Mucosa of descending colon (tissue), 3 donors: ENCODE measurements around the gene RGS9BP. TPM values are rescaled to one million over a fixed set of nuclear protein-coding genes. Genes with fewer than 3 reads are reported as not detected.

Source experiments
- ATAC-seq: fragments of 200-7000 bp; cut with Tn5 transposase; one replicate; pipeline ENCODE4 v1.9.1; 2020; ENCODE audit warnings: mild to moderate bottlenecking, moderate library complexity
- DNase-seq, 3 donors: peaks; one replicate each; pipeline ENCODE4 v3.0.0-alpha.2; 2020
- H3K36me3 ChIP-seq: fragments of 200-600 bp; one replicate; pipeline ENCODE4 v1.8.0; 2021; ENCODE audit warnings: low read depth, mild to moderate bottlenecking
- H3K4me1 ChIP-seq: fragments of 200-600 bp; one replicate; pipeline ENCODE4 v1.8.0; 2021; ENCODE audit warnings: low read depth, mild to moderate bottlenecking
- H3K4me3 ChIP-seq: fragments of 200-600 bp; one replicate; pipeline ENCODE4 v1.8.0; 2021; ENCODE audit warnings: mild to moderate bottlenecking
- H3K9me3 ChIP-seq: fragments of 200-600 bp; one replicate; pipeline ENCODE4 v1.8.0; 2021; ENCODE audit warnings: mild to moderate bottlenecking
- intact Hi-C, 2 donors: fragments of 100-400 bp; cut with DNase I in 1 of 2; cut with micrococcal nuclease in 1 of 2; formaldehyde crosslinking; loops; one replicate each; pipeline versions ENCODE4 v1.11.0 to v1.11.1; 2022; cut with DNase I, micrococcal nuclease
- total RNA-seq, 3 donors: library from RNA; stranded (reverse); fragmentation: NEBNext Ultra II Directional in 2 of 3; extraction: Animal tissue kit (Norgen Biotek cat#: 25700) in 2 of 3; gene quantifications; one replicate each; pipeline versions ENCODE4 v1.2.1 to v1.2.4, GENCODE V29; 2021 to 2023
- TF ChIP-seq, protein P1 (sequence below): fragments of 200-600 bp; IDR thresholded peaks from one replicate; pipeline ENCODE4 v1.8.0; 2022; ENCODE audit warnings: antibody characterized with exemption, mild to moderate bottlenecking
- donor health status: DM: no; HTN: no; CAD: no; lungs with moderate emphysema.
- donor health status: DM: no; HTN: no; CAD: no.
- donor health status: DM: no; HTN: yes; CAD: no.

Gene RGS9BP
- total RNA-seq, 3 donors from 2014 or later: 0.17 to 0.79 TPM; not detected in 1

DNA sequence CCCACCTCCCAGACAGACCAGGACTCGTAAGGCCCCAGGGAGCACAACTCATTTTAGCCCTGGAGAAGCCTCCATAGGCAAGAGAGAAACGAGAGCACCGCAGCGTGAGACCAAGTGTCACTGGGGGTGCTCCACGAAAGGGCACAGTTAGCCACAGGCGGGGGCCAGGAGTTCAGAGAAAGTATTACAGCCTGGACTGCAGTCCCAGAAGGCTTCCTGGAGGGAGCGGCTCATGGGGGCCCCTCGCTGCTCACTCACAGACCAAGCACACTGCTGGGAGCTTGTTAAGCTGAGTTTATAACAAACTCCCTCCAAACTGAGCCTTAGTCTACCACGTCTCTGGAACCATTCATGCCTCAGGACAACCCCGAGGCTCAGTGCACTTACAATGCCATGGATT lies 17.1 kb upstream of the RGS9BP start:
- Histone ChIP-seq H3K4me1 (no peaks in the 10 kb centered on the region), H3K36me3 (no peaks in the 10 kb centered on the region), H3K4me3 (no peak overlapping the region), H3K9me3 (no peaks in the 10 kb centered on the region)
- ATAC-seq (no peak), DNase-seq (no peak)
- intact Hi-C loops: no loop called here
- TF ChIP-seq, protein P1, sequence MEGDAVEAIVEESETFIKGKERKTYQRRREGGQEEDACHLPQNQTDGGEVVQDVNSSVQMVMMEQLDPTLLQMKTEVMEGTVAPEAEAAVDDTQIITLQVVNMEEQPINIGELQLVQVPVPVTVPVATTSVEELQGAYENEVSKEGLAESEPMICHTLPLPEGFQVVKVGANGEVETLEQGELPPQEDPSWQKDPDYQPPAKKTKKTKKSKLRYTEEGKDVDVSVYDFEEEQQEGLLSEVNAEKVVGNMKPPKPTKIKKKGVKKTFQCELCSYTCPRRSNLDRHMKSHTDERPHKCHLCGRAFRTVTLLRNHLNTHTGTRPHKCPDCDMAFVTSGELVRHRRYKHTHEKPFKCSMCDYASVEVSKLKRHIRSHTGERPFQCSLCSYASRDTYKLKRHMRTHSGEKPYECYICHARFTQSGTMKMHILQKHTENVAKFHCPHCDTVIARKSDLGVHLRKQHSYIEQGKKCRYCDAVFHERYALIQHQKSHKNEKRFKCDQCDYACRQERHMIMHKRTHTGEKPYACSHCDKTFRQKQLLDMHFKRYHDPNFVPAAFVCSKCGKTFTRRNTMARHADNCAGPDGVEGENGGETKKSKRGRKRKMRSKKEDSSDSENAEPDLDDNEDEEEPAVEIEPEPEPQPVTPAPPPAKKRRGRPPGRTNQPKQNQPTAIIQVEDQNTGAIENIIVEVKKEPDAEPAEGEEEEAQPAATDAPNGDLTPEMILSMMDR: no peak

- Histone ChIP-seq H3K4me3 (no peak overlapping the region), H3K9me3 (no peaks in the 10 kb centered on the region), H3K4me1 (no peaks in the 10 kb centered on the region), H3K36me3 (no peaks in the 10 kb centered on the region)
- ATAC-seq (no peak), DNase-seq (peak in 1 of 3 donors; percentile 5)
- TF ChIP-seq, protein P1: no peak
- intact Hi-C loops: no loop called here
These were observed 14.3 kb upstream of the RGS9BP start for GRCh38 chr19:32661318-32661717.

GRCh38 chr19:32662186-32662585 lies 13.5 kb upstream of the RGS9BP start:
- Histone ChIP-seq H3K9me3 (no peaks in the 10 kb centered on the region), H3K36me3 (no peaks in the 10 kb centered on the region), H3K4me1 (no peaks in the 10 kb centered on the region), H3K4me3 (no peak overlapping the region)
- DNase-seq (no peak), ATAC-seq (no peak)
- TF ChIP-seq, protein P1: no peak
- intact Hi-C loops: no loop called here

- TF ChIP-seq, protein P1: no peak
- no peak overlapping the region for H3K4me3 ChIP-seq
- H3K36me3 ChIP-seq: no peaks in the 10 kb centered on the region
- intact Hi-C loops: no loop called here
- H3K4me1 ChIP-seq: peaks cover 13% of the 10 kb centered on the region
- DNase-seq (no peak), ATAC-seq (no peak)
- H3K9me3 ChIP-seq: no peaks in the 10 kb centered on the region
These were observed 9.6 kb upstream of the RGS9BP start for GRCh38 chr19:32666084-32666483.

GRCh38 chr19:32669310-32669709 lies 6.3 kb upstream of the RGS9BP start:
- ATAC-seq (no peak), DNase-seq (no peak)
- peaks cover 23% of the 10 kb centered on the region for H3K4me1 ChIP-seq
- H3K9me3 ChIP-seq: no peaks in the 10 kb centered on the region
- intact Hi-C loops: no loop called here
- H3K4me3 ChIP-seq: no peak overlapping the region
- H3K36me3 ChIP-seq: no peaks in the 10 kb centered on the region
- TF ChIP-seq, protein P1: no peak

DNA sequence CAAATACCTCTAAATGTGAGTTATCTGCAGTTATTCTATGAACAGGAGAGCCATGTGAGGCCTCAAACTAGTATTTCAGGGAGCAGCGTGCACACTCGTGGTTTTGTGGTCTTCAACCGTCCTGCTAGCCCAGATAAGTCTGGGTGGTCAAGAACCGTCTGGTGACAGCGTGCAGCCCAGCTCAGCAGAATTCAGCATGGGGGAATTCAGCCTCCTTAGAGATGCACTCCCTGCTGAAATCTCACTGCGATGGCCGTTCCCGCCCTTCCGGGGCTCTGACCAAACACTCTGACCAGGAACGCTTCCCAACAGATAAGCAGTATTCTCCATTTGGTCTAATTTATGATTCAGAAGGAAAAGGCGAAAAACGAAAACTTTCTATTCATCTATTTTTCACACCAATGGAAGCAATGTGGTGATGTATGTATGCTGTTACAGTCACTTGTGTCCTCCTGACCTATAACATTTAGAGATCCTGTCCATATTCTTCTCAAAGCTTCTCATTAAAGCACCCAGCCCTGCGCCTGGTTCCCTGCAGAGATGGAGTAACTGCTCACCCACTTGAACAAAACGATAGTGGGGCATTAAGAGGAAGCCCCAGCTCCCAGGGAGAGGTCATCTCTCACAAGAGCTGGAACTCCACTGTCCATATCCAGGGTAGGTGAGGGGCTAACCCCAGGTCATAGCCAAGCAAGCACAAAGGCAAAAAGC lies 3.6 kb upstream of the RGS9BP start:
- no peaks in the 10 kb centered on the region for H3K36me3 ChIP-seq
- no peak for ATAC-seq
- peak in 1 of 3 donors; percentile 7 for DNase-seq
- H3K4me1 ChIP-seq: peaks cover 31% of the 10 kb centered on the region
- no peak overlapping the region for H3K4me3 ChIP-seq
- intact Hi-C loops: no loop called here
- H3K9me3 ChIP-seq: no peaks in the 10 kb centered on the region
- TF ChIP-seq, protein P1: no peak
